Measurements from ENCODE around the gene GNG4.
A peak's percentile ranks its signal among the peaks of the same experiment; 100 is the strongest.
"Not testable (repeated sequence)": the region's sequence is repeated elsewhere in the genome, so short reads cannot be mapped to it uniquely, and the experiment has no call there.

The GNG4 gene

DNA sequence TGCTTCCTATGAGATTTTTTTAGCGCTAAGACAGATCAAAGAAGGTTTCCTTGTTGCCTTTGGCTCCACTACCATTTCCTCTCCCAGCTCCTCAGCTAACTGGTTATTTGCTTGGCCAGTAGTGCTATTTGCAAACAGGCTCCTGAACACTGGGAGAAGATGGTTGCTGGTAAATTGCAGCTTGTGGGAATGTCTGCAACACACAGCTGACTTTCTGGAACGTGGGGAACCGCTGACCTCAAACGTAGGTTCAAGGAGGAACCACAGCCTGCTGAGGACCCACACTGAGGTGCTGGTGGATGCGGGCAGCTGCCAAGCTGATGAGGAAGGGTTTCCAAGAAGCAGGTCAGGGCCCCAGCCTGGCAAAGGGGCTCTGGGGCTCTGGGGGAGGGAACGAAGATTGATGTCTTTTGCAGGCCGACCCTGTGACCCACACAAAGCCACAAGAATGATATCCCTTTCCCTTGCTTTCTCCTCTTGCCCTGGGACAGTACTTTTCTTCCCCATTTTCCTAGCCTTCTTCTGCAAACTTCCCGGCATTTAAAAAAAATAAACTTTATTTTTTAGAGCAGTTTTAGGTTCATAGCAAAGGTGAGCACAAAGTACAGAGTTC lies 24.8 kb downstream of the GNG4 start:
- peak; percentile 13 for DNase-seq

DNA sequence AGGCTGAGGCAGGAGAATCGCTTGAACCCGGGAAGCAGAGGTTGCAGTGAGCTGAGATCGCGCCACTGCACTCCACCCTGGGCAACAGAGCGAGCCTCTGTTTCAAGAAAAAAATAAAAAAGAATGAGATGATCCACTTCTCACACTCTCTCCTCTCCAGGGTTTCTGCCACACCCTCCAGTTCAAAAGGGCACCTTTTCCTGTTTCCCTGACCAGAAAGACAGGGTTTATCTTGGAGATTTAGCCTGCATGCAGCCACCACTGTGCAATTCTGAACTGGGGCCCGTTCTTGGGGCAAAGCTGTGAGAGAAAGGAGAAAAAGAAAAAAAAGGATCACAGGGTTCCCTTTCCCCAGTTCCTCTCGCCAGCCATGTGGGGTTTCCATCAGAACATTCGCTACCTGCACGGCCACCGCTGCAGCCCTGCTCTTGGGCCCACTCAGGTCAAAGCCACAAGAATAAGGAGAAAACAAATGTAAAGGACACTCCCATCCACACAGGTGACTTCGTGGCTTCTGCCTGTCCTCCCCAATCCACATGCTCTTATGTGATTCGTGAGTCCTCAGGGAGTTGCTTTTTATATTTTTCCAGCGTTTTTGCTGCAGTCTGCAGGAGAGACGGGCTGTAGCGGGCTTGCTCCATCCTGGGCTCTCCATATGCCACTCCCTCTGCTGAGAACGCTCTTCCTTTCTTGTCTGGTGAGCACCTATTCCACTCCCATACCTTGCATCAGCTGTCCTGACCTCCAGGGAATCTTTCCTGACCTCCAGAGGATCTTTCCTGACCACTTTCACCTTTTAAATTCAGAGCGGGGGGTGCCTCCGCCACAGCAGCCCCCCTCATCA lies 26.4 kb downstream of the GNG4 start:
- DNase-seq, result no peak

DNA sequence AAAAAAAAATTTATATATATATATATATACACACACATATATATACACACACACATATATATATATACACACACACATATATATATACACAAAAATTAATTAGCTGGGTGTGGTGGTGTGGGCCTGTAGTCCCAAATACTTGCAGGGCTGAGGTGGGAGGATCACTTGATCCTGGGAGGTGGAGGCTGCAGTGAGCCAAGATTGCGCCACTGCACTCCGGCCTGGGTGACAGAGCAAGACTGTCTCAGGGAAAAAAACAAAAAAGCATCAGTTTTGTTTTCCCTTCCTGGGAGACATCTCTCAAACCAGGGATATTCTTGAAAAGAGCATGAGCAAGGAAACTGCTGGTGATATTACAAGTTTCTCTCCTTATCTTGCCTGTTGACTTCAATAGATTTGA lies 30.4 kb downstream of the GNG4 start:
- not testable (repeated sequence) for DNase-seq

DNA sequence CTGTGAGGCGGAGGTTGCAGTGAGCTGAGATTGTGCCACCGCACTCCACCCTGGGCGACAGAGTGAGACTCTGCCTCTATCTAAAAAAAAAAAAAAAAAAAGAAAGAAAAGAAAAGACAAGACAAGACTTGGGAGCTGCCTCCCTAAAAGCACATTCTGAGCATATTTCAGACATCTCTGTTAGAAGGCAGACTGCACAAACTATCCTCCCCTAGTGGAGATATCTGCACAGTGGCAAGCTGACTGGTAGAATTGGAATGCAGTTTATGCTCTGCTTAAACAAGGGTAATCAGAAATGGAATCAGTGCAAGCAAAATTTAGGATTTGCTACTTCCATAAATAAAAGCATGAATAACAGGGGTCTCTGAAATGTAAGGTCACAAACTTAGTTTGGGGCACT lies 31.8 kb downstream of the GNG4 start:
- DNase-seq, result peak; percentile 86

DNA sequence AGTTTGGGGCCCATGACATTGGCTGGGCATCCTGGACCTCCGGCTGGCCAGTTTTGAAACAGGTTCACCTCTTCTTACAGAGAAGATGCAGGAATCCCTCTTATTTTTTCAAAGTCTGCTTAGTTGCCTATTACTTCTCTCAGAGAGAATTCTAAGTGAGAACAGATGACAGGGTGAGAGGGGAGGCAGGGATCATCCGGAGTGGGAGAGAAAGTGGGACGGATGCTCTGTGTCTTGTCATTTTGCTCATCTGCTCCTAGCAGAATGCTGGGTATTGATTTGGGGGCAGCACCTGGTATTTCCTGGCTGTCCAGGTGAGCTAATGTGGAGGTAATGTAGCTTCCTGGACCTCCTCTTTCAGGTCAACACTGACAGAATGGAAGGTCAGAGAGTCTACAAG lies 32.4 kb downstream of the GNG4 start:
- no peak for DNase-seq

DNA sequence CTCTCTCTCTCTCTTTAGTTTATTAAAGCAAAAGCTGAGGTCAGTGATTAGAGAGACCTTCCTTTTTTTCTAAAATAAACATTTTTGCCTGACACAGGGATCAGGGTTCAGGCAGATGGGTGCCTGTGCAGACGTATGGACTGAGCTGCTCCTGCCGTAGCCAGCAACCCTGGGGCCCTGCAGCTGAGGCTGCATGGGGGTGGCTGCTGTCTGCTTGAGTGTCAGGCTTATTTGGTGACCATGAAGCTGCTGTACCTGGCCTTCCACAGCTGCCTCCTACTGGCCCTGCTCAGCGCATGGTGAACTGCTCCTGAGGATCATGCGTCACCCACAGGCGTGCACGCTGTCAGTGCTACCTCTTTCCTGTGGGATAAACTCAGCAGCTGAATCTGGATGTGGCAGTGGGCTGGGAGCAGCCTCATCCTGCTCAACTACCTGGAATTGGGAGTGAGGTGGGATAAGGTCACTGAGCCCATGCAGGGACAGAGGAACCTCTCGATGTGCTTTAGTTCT lies 35.1 kb downstream of the GNG4 start:
- DNase-seq, result no peak

DNA sequence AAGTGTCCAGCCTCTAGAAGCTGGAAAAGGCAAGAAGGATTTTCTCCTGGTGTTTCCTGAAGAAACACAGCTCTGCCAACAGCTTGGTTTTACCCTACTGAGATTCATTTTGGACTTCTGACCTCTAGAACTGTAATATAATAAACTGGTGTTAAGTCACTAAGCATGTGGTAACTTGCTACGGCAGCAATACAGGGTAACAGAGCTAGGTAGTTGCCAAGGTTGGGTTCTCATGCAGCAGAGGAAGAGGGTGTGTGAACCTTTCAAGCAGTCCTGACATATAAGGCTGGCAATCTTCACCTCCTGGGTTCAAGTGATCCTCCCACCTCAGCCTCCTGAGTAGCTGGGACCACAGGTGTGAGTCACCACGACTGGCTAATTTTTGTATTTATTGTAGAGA lies 36.0 kb downstream of the GNG4 start:
- DNase-seq, result no peak

DNA sequence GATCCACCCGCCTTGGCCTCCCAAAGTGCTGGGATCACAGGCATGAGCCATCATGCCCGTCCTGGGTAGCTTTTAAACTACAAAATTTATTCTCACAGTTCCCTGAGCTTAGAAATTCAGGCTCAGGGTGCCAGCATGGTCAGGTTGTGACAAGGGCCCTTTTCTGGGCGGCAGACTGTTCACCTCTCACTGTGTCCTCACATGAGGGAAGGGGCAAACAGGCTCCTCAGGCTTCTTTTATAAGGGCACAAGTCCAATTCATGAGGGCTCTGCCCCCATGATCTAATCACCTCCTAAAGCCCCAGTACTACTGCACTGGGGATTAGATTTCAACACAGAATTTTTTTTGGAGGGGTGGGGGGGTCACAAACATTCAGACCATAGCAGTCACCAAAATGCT lies 36.8 kb downstream of the GNG4 start:
- DNase-seq, result no peak

DNA sequence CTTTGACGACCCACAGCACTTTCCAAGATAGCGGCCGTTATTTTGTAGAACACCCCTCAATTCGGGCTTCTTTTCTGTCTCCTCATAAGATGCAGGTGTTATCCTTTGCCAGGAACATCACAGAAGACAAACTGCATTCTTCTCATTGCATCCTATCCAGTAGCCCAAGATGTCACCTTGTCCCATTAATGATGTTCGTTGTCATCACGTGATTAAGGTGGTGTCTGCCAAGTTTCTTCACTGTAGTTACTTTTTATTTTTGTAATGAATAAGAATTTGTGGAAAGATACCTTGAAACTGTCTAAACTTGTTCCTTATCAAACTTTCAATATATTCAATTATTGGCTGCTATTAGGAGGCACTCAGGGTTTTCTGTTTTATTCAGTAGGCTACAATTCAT lies 39.4 kb downstream of the GNG4 start:
- no peak for DNase-seq

DNA sequence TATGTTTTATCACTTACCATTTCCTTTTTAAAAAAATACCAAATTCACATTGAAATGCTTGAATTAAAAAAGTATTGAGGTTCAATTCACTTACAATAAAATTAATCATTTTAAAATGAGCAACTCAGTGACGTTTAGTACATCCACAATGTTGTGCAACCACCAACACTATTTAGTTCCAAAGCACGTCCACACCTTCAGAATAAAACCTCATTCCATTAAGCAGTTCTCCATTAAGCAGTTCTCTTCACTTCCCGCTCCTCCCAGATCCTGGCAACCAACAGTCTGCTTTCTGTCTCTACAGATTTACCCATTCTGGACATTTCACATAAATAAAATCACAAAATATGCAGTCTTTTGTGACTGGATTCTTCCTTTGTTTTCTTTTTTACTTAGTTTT lies 41.3 kb downstream of the GNG4 start:
- no peak for DNase-seq

DNA sequence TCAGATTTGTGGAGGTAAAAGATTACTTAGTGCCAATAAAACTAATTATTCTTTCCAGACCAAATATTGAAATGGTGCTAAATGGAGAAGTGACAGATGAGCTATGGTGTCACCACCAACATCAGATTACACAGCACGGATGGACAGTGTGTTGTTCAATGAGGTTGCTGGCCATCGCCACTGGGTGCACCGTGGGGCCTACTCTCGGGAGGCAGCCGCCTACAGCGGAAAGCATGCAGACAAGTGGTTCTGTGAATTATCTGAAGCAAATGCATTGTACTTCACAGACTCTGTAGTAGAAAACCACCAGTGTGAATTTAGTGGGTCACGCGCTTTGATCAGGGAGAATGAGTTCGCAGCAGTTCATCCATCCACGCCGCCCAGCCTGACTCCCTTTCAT lies 42.3 kb downstream of the GNG4 start:
- DNase-seq, result no peak

DNA sequence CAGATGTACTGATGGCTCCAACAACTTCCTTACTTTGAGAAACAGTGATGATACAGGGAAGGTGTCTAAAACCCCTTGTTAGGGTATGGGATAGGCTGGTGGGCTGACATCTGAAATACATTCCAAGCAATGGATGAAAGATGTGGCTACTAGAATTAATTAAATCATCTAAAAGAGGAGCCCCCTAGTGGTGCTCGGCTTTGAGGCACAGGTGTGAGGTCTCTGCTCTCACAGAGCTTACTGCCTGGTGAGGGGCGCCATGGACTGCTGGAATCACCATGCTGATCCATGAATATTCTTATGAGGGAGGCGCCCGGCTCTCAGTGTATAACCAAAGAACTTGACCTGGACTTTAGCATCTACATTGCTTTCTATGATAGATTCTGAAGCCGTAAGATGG lies 48.5 kb downstream of the GNG4 start:
- no peak for DNase-seq

DNA sequence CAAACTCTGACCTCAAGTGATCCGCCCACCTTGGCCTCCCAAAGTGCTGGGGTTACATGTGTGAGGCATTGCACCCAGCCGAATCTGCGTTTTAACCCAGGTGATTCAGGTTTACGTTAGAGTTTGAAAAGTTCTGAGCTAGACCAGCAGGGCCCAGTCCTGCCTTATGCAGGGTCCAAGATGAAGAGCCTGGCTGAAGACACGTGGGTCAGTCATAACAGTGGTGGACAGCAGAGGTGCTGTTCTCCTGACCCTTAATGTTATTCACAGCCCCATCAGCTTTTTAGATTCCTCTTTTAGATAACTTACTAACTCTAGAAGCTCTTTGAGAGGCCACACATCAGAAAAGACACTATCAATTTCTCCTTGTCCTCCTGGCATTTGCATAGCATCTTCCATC lies 50.0 kb downstream of the GNG4 start:
- no peak for DNase-seq

DNA sequence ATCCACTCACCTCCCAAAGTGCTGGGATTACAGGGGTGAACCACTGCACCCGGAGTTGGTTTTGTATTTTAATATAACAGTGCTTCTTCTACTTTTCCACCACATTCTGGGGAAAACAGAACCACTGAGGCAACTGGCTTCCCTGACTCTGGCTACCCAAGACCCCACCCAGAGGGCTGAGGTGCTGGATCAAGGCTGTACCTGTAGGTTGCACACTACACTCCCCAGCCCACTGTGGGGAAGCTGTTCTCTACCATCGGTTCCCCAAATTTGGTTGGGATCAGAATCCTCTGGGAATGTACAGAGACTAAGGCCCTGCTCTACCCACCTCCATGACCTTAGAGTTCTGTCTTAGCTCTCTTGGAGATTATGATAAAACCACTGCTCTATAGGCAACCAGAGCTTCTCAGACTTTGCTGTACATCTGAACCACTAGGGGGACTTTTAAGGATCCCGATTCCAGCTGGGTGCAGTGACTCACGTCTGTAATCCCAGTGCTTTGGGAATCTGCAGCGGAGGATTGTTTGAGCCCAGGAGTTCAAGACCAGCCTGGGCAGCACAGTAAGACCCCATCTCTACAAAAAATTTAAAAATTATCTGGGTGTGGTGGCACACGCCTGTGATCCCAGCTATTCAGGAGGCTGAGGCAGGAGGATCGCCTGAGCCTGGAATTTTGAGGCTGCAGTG lies 51.6 kb downstream of the GNG4 start:
- DNase-seq, result peak; percentile 66

DNA sequence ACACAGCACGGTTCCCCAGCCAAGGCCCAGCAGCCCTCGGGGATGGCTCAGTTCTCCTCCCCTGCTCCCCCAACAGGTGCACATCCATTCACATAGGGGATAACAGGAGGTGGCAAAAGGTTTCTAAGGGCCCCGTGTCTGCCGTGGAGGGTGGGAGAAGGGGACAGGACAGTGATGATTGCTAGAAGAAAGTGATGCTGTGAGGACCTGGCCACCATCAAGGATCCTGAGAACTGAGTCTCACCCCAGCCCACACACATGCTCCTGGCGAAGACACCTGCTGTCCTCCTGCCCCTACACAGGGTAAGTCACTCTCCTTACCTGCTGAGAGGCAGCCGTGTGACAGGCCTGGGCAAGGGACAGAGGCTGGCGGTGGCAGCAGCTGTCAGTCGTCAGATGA lies 54.5 kb downstream of the GNG4 start:
- no peak for DNase-seq

DNA sequence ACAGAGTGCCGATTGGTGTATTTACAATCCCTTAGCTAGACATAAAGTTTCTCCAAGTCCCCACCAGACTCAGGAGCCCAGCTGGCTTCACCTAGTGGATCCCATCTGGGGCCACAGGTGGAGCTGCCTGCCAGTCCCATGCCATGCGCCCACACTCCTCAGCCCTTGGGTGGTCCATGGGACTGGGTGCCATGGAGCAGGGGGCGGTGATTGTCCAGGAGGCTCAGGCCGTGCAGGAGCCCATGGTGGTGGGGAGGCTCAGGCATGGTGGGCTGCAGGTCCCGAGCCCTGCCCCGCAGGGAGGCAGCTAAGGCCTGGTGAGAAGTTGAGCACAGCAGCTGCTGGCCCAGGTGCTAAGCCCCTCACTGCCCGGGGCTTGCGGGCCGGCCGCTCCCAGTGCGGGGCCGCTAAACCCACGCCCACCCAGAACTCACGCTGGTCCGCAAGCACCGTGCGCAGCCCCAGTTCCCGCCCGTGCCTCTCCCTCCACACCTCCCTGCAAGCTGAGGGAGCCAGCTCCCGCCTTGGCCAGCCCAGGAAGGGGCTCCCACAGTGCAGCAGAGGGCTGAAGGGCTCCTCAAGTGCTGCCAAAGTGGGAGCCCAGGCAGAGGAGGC lies 55.2 kb downstream of the GNG4 start:
- not testable (repeated sequence) for DNase-seq

DNA sequence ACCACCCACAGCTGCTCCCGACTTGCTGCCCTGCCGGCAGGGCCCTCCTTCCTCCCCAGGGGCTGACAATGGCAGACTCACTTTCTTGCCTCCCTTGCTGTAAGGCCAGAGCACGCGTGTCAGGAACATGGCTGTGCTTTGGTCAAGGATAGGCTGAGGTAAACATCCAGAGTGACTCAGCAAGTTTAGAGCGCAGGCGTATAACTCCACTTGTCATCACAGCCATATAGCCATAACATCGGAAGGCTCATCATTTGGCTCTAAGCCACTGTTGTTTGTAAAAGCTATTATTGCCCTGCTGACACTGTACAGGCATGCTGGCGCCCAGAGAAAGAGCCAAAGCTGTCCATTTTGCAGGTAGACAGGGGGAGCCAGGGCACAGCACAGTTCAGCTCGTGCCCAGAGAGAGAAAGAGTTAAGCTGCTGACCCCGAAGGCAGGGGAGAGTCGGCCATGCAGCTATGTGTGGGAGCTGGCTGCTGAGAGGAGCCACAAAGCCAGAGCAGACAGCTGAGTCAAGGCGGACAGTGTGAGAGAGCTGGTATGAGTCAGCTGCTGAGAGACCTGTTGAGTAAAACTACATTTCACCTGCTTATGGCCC lies 60.6 kb downstream of the GNG4 start:
- no peak for DNase-seq

DNA sequence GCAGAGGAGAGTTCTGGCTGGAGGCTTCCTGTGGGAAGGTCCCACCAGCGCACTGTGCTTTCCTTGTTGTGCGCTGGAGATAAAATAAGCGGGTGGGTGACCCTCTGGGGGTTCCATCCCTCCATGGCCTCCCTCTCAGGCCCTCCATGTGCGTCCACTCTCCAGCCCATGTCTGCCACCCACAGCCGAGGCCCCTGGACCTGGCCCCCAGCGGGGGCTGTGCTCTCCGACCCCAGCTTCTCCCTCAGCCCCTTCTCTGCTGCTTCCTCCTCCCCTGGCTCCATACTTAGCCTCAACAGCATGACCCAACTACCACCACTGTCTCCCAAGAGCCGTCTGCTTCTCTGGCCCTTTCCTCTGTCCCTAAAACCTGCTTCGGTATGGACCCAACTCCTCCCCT lies 61.4 kb downstream of the GNG4 start:
- no peak for DNase-seq

DNA sequence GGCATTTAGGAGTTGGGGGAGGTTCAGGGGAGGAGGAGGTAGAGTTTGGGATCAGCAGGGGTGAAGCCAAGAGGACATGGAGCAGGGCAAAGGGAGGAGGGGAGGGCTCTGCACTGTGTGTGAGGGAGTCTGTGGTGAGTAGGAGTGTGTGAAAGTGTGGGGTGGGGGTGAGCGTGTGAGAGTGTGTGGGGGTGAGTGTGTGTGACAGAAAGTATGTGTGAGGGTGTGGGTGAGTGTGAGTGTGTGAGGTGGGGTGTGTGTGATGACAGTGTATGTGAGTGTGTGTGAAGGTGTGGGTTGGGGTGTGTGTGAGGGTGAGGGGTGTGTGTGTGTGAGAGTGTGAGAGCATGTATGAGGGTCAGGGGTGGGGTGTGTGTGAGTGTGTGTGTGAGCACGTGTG lies 62.6 kb downstream of the GNG4 start:
- DNase-seq, result no peak

DNA sequence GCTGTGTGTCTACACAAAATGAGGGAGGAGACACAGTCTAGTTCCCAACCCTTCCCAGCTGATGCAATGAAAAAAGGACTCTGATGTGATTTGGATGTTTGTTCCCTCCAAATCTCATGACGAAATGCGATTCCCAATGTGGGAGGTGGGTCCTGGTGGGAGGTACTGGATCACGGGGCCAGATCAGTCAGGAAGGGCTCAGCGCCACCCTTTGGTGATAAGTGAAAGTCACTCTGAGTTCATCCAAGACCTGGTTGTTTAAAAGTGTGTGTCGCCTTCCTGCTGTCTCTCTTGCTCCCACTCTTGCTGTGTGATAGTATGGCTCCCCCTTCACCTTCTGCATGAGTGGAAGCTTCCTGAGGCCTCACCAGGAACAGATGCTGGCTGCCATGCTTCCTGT lies 63.2 kb downstream of the GNG4 start:
- no peak for DNase-seq

DNA sequence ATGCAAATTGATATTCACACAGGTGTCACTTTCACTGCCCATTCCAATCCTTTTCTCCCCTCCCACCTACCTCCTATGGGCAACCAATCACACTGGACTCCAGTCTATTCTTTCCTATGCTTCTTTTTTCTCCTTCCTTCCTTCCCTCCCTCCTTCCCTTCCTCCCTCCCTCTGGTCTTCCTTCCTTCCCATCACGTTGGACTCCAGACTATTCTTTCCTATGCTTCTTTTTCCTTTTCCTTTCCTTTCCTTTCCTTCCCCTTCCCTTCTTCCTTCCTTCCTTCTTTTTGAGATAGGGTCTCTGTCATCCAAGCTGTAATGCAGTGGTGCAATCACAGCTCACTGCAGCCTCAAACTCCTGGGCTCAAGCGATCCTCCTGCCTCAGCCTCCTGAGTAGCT lies 64.6 kb downstream of the GNG4 start:
- no peak for DNase-seq

DNA sequence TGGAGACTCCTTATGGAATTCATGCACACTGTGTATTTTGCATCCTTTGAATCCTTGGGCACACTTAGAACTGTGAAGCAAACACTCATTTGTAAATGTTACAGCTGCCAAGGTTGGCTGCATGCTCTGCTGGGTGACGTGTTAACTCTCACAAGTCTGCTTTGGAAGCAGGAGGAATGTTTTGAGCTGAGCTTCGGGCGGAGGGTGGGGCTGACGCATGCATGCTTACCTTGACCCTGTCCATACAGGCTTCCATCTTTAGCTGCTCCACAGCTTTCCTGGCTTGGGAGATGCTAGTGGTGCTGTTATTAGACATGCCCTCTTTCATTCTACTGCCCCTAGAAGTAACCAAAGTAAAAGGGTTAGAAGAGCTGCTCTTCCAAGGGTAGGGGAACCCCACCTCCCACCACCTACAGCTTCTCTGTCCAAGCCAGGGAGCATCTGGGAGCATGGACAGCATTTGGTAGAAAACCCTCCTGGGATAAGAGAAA lies 66.0 kb downstream of the GNG4 start:
- DNase-seq, result no peak

DNA sequence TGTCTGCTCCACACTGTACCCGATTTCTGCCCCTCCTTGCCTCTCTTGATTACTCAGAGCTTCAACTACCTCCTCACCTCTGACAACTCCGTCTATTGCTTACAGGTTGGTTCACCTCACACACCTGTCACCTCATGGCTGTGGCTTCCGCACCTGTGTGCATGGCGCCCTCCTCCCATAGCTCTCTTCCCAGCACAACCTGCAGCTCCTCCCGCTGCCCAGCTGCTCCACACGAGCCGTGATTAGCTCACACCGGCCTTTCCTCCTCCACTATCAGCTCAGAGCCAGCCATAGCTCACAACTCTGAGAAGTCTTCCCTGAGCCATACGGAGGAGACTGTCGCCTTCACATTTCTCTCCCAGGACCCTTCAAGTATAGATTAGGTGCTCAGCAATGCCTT lies 67.5 kb downstream of the GNG4 start:
- DNase-seq, result no peak
